WTC11 (cell line): ENCODE measurements around the gene PTX4.

Source experiments
- CBFB ChIP-seq: sonication (generic); formaldehyde crosslinking; IDR thresholded peaks from 2 replicates; pipeline ENCODE4 v1.8.1; 2022; ENCODE audit warnings: mild to moderate bottlenecking, low read depth, missing genetic modification reagents
- CREM ChIP-seq: sonication (generic); formaldehyde crosslinking; IDR thresholded peaks from 2 replicates; pipeline ENCODE4 v1.8.1; 2022; ENCODE audit warnings: mild to moderate bottlenecking, missing genetic modification reagents, moderate library complexity
- GABPB1 ChIP-seq: sonication (generic); formaldehyde crosslinking; IDR thresholded peaks from 2 replicates; pipeline ENCODE4 v1.8.1; 2023; ENCODE audit warnings: mild to moderate bottlenecking, missing genetic modification reagents
- RELA ChIP-seq: sonication (generic); formaldehyde crosslinking; IDR thresholded peaks from 2 replicates; pipeline ENCODE4 v1.8.1; 2022; ENCODE audit warnings: missing genetic modification reagents, mild to moderate bottlenecking, borderline replicate concordance
- SP1 ChIP-seq: sonication (generic); formaldehyde crosslinking; conservative IDR thresholded peaks from 2 replicates; pipeline ENCODE4 v1.8.1; 2022; ENCODE audit warnings: missing genetic modification reagents
- TCF7 ChIP-seq: sonication (generic); formaldehyde crosslinking; IDR thresholded peaks from 2 replicates; pipeline ENCODE4 v1.8.0; 2022; ENCODE audit warnings: mild to moderate bottlenecking, low read depth, missing genetic modification reagents, moderate library complexity
- ZNF671 ChIP-seq: fragments of 250-450 bp; sonication (Bioruptor Pico); IDR thresholded peaks from 2 replicates; pipeline ENCODE4 v1.8.0; 2021; ENCODE audit warnings: mild to moderate bottlenecking
- TF ChIP-seq, protein P1 (sequence below): fragments of 250-450 bp; sonication (Bioruptor Pico); conservative IDR thresholded peaks from 2 replicates; pipeline ENCODE4 v1.9.0; 2021; ENCODE audit warnings: mild to moderate bottlenecking
- TF ChIP-seq, protein P2 (sequence below): fragments of 200-600 bp; IDR thresholded peaks from 2 replicates; pipeline ENCODE4 v1.8.0; 2022; ENCODE audit warnings: antibody characterized with exemption
- TF ChIP-seq, protein P3 (sequence below): sonication (generic); formaldehyde crosslinking; IDR thresholded peaks from 2 replicates; pipeline ENCODE4 v1.8.0; 2022; ENCODE audit warnings: mild to moderate bottlenecking, missing genetic modification reagents
- TF ChIP-seq, protein P4 (sequence below): sonication (generic); formaldehyde crosslinking; IDR thresholded peaks from 2 replicates; pipeline ENCODE4 v1.8.1; 2022; ENCODE audit warnings: mild to moderate bottlenecking, moderate library complexity, missing genetic modification reagents

DNA sequence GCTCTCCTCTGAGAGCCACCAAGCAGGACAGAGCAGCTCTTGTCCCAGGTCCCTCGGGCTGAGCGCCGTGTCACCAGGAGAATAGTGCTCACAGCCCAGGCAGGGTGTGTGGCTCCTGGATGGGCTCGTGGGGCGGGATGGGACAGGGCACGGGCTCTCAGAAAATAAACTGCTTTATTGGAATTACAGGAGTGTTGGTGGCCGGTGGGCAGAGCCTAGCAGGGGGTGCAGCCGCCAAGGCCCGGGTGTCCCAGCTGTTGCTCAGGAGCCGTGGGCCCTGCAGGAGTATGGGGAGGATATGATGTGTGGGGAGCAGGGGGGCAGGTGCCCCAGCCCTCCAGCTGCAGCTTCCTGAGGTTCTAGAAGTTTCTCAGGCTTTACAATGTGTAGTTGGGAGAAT is 21.5 kb upstream of the PTX4 start:
- TF ChIP-seq, protein P1, sequence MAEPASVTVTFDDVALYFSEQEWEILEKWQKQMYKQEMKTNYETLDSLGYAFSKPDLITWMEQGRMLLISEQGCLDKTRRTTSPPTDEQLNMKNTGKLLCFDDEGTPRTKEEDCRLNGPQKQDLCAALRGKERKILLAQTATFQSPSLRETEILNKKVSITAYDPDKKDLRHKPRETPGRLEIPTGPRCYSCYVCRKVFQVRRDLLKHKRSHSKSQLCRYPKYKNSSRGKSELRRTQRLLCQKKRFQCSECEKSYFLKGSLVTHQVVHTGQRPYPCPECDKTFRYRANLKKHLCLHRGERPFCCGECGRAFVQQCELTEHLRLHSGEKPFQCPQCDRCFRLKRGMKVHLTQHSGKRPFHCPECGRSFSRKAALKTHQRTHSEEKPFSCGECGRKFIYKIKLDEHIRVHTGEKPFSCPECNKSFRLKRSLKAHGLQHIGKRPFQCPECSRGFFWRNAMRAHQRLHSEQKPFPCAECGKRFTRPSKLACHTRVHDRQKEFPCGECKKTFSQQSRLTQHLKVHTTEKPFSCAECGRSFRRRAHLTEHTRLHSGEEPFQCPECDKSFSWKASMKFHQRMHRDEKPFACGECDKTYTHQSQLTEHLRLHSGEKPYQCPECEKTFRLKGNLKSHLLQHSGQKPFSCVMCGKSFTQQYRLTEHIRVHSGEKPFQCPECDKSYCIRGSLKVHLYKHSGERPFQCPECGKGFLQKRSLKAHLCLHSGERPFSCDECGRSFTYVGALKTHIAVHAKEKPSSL (CRISPR knock-in tag): no peak
- TF ChIP-seq, protein P2, sequence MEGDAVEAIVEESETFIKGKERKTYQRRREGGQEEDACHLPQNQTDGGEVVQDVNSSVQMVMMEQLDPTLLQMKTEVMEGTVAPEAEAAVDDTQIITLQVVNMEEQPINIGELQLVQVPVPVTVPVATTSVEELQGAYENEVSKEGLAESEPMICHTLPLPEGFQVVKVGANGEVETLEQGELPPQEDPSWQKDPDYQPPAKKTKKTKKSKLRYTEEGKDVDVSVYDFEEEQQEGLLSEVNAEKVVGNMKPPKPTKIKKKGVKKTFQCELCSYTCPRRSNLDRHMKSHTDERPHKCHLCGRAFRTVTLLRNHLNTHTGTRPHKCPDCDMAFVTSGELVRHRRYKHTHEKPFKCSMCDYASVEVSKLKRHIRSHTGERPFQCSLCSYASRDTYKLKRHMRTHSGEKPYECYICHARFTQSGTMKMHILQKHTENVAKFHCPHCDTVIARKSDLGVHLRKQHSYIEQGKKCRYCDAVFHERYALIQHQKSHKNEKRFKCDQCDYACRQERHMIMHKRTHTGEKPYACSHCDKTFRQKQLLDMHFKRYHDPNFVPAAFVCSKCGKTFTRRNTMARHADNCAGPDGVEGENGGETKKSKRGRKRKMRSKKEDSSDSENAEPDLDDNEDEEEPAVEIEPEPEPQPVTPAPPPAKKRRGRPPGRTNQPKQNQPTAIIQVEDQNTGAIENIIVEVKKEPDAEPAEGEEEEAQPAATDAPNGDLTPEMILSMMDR: no peak
- TF ChIP-seq, protein P3, sequence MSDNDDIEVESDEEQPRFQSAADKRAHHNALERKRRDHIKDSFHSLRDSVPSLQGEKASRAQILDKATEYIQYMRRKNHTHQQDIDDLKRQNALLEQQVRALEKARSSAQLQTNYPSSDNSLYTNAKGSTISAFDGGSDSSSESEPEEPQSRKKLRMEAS (CRISPR knock-in tag): no peak
- TF ChIP-seq RELA (CRISPR knock-in tag) (no peak), SP1 (CRISPR knock-in tag) (no peak), CREM (CRISPR knock-in tag) (no peak), TCF7 (CRISPR knock-in tag) (no peak), ZNF671 (CRISPR knock-in tag) (no peak), GABPB1 (CRISPR knock-in tag) (no peak), CBFB (CRISPR knock-in tag) (no peak)
- TF ChIP-seq, protein P4, sequence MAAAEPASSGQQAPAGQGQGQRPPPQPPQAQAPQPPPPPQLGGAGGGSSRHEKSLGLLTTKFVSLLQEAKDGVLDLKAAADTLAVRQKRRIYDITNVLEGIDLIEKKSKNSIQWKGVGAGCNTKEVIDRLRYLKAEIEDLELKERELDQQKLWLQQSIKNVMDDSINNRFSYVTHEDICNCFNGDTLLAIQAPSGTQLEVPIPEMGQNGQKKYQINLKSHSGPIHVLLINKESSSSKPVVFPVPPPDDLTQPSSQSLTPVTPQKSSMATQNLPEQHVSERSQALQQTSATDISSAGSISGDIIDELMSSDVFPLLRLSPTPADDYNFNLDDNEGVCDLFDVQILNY (CRISPR knock-in tag): no peak
